HEK293 (cell line): Measurements from ENCODE around the gene ARID3A.

Experiments
- CTCF ChIA-PET: fragments of 350-600 bp; formaldehyde crosslinking; extraction: SDS; loops from one replicate; lab custom pipeline; 2021; ENCODE audit warnings: antibody characterized with exemption; lab: Yijun Ruan, JAX
- POLR2A ChIA-PET: fragments of 300-600 bp; formaldehyde crosslinking; extraction: SDS; loops from one replicate; lab custom pipeline; 2020; ENCODE audit warnings: antibody characterized with exemption, inconsistent platforms; lab: Yijun Ruan, JAX
- H3K27ac ChIP-seq: fragments of 200-500 bp; sonication (Bioruptor generic); 2 replicates; pipeline ENCODE4 v1.5.1; 2014; ENCODE audit warnings: low read depth, low read length, control low read depth, inconsistent platforms; ENCODE audit errors: extremely low read depth
- H3K36me3 ChIP-seq, 2 experiments: fragments of 200-500 bp in 1 of 2; sonication (Bioruptor generic) in 1 of 2; 1 replicate in 1 of 2; 2 replicates in 1 of 2; pipeline ENCODE4 v1.5.1; 2014 to 2017; ENCODE audit warnings: inconsistent platforms in 2 of 2, low read length in 2 of 2; ENCODE audit not compliant: control insufficient read depth in 2 of 2, insufficient read depth in 1 of 2
- H3K4me1 ChIP-seq: fragments of 200-500 bp; sonication (Bioruptor generic); 2 replicates; pipeline ENCODE4 v1.5.1; 2014; ENCODE audit warnings: mild to moderate bottlenecking, low read length, inconsistent platforms; ENCODE audit not compliant: control insufficient read depth, insufficient read depth
- H3K4me3 ChIP-seq: 2 replicates; pipeline ENCODE4 v1.5.1; 2011; ENCODE audit warnings: low read depth, mild to moderate bottlenecking, control low read depth, low read length, moderate library complexity
- H3K9me3 ChIP-seq: fragments of 200-500 bp; sonication (Bioruptor generic); 2 replicates; pipeline ENCODE4 v1.5.1; 2014; ENCODE audit warnings: low read depth, low read length, inconsistent platforms; ENCODE audit not compliant: control insufficient read depth, insufficient read depth
- BCL11A ChIP-seq: fragments of 450-650 bp; formaldehyde crosslinking; IDR thresholded peaks from 2 replicates; pipeline ENCODE4 v1.5.1; 2016; ENCODE audit warnings: low read depth, missing biosample characterization, missing genetic modification characterization
- BCL11B ChIP-seq: fragments of 450-650 bp; formaldehyde crosslinking; IDR thresholded peaks from 2 replicates; pipeline ENCODE4 v1.5.1; 2016; ENCODE audit warnings: low read depth, missing biosample characterization, missing genetic modification characterization
- FEZF1 ChIP-seq: fragments of 450-650 bp; formaldehyde crosslinking; IDR thresholded peaks from 2 replicates; pipeline ENCODE4 v1.5.1; 2016; ENCODE audit warnings: missing biosample characterization, missing genetic modification characterization
- GLIS1 ChIP-seq: fragments of 450-650 bp; formaldehyde crosslinking; IDR thresholded peaks from 2 replicates; pipeline ENCODE4 v1.5.1; 2016; ENCODE audit warnings: missing biosample characterization, missing genetic modification characterization
- GLIS2 ChIP-seq: fragments of 450-650 bp; formaldehyde crosslinking; IDR thresholded peaks from 2 replicates; pipeline ENCODE4 v1.5.1; 2016; ENCODE audit warnings: missing biosample characterization, missing genetic modification characterization
- KLF1 ChIP-seq: fragments of 450-650 bp; formaldehyde crosslinking; IDR thresholded peaks from 2 replicates; pipeline ENCODE4 v1.5.1; 2016; ENCODE audit warnings: missing biosample characterization, missing genetic modification characterization
- KLF8 ChIP-seq: fragments of 450-650 bp; formaldehyde crosslinking; IDR thresholded peaks from 2 replicates; pipeline ENCODE4 v1.5.1; 2016; ENCODE audit warnings: missing biosample characterization, missing genetic modification characterization
- ZBTB7A ChIP-seq: fragments of 450-650 bp; formaldehyde crosslinking; IDR thresholded peaks from 2 replicates; pipeline ENCODE4 v1.5.1; 2016; ENCODE audit warnings: low read depth, missing biosample characterization, missing genetic modification characterization
- ZFP69B ChIP-seq: fragments of 450-650 bp; formaldehyde crosslinking; IDR thresholded peaks from 2 replicates; pipeline ENCODE4 v1.5.1; 2016; ENCODE audit warnings: missing biosample characterization, missing genetic modification characterization
- ZNF16 ChIP-seq: fragments of 450-650 bp; formaldehyde crosslinking; IDR thresholded peaks from 2 replicates; pipeline ENCODE4 v1.5.1; 2016; ENCODE audit warnings: low read depth, missing biosample characterization, missing genetic modification characterization
- ZNF202 ChIP-seq: fragments of 450-650 bp; formaldehyde crosslinking; IDR thresholded peaks from 2 replicates; pipeline ENCODE4 v1.5.1; 2016; ENCODE audit warnings: missing biosample characterization, missing genetic modification characterization, borderline replicate concordance
- ZNF341 ChIP-seq: fragments of 450-650 bp; formaldehyde crosslinking; IDR thresholded peaks from 2 replicates; pipeline ENCODE4; 2016; ENCODE audit warnings: low read depth, missing biosample characterization, missing genetic modification characterization
- ZNF416 ChIP-seq: fragments of 450-650 bp; formaldehyde crosslinking; IDR thresholded peaks from 2 replicates; pipeline ENCODE4 v1.5.1; 2016; ENCODE audit warnings: missing biosample characterization, missing genetic modification characterization
- ZNF600 ChIP-seq: fragments of 450-650 bp; formaldehyde crosslinking; IDR thresholded peaks from 2 replicates; pipeline ENCODE4 v1.5.1; 2016; ENCODE audit warnings: missing biosample characterization, missing genetic modification characterization
- ZNF792 ChIP-seq: fragments of 450-650 bp; formaldehyde crosslinking; IDR thresholded peaks from 2 replicates; pipeline ENCODE4 v1.5.1; 2016; ENCODE audit warnings: missing biosample characterization, missing genetic modification characterization
- TF ChIP-seq, protein P1 (sequence below): fragments of 450-650 bp; formaldehyde crosslinking; IDR thresholded peaks from 2 replicates; pipeline ENCODE4 v1.5.1; 2016; ENCODE audit warnings: missing biosample characterization, missing genetic modification characterization
- TF ChIP-seq, protein P2 (sequence below): fragments of 450-650 bp; formaldehyde crosslinking; IDR thresholded peaks from 2 replicates; pipeline ENCODE4 v1.5.1; 2016; ENCODE audit warnings: missing biosample characterization, missing genetic modification characterization
- TF ChIP-seq, protein P3 (sequence below): fragments of 450-650 bp; formaldehyde crosslinking; IDR thresholded peaks from 2 replicates; pipeline ENCODE4 v1.5.1; 2016; ENCODE audit warnings: missing biosample characterization, missing genetic modification characterization
- TF ChIP-seq, protein P4 (sequence below): fragments of 450-650 bp; formaldehyde crosslinking; IDR thresholded peaks from 2 replicates; pipeline ENCODE4 v1.5.1; 2016; ENCODE audit warnings: missing biosample characterization, missing genetic modification characterization

The ARID3A gene

DNA sequence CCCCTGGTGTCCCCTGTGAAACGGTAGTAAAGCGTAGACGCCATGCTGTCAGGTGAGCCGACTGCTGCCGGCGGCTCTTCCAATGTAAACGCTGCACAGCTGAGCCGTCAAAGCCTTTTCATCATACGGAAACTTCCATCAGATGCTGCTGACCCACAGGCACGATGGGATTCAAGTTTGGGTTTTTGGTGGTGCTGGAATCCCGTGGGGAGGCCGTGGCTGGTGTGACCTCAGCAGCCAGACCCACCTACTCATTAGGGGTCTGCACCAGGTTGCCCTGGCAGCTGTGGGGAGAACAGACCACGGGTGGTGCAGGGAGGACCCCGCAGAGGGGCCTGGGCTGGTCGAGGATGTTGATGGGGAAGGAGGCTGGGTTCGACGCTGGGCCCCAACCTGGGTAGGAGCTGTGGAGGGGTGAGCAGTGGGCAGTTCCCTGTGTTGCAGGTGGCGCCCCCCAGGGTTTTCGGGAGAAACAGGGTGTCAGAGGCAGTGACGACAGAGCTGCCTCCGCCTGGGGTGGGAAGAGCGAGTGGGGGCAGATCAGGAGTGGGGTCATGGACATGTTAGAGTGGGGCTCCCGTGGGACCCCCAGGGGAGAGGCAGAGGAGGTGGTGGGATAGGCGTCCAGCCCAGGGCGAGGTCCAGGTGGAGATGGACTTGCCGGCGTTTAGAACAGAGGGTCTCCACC, 81.0 kb downstream of the ARID3A start:
- POLR2A ChIA-PET, result interaction anchor here (1.3 kb wide), 1 partner anchor 9 kb away, joined by 4 read pairs; no protein-coding TSS in a partner anchor
- TF ChIP-seq ZFP69B (tag by site-specific recombination) (peak; percentile 24; the same call in 1 of the 2 replicates), KLF8 (tag by site-specific recombination) (peak; percentile 51; the same call in 1 of the 2 replicates), ZNF600 (peak; percentile 67; the same call in 1 of the 2 replicates), ZNF341 (tag by site-specific recombination) (peak; percentile 51), FEZF1 (no peak), KLF1 (tag by site-specific recombination) (peak; percentile 64; the same call in 1 of the 2 replicates), GLIS1 (tag by site-specific recombination) (peak; percentile 53), GLIS2 (tag by site-specific recombination) (peak; percentile 88)
- TF ChIP-seq, protein P1, sequence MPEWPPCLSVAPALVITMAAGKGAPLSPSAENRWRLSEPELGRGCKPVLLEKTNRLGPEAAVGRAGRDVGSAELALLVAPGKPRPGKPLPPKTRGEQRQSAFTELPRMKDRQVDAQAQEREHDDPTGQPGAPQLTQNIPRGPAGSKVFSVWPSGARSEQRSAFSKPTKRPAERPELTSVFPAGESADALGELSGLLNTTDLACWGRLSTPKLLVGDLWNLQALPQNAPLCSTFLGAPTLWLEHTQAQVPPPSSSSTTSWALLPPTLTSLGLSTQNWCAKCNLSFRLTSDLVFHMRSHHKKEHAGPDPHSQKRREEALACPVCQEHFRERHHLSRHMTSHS (tag by site-specific recombination), result no peak
- TF ChIP-seq, protein P2, sequence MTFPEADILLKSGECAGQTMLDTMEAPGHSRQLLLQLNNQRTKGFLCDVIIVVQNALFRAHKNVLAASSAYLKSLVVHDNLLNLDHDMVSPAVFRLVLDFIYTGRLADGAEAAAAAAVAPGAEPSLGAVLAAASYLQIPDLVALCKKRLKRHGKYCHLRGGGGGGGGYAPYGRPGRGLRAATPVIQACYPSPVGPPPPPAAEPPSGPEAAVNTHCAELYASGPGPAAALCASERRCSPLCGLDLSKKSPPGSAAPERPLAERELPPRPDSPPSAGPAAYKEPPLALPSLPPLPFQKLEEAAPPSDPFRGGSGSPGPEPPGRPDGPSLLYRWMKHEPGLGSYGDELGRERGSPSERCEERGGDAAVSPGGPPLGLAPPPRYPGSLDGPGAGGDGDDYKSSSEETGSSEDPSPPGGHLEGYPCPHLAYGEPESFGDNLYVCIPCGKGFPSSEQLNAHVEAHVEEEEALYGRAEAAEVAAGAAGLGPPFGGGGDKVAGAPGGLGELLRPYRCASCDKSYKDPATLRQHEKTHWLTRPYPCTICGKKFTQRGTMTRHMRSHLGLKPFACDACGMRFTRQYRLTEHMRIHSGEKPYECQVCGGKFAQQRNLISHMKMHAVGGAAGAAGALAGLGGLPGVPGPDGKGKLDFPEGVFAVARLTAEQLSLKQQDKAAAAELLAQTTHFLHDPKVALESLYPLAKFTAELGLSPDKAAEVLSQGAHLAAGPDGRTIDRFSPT (tag by site-specific recombination), result peak; percentile 34; the same call in 1 of the 2 replicates
- TF ChIP-seq, protein P3, sequence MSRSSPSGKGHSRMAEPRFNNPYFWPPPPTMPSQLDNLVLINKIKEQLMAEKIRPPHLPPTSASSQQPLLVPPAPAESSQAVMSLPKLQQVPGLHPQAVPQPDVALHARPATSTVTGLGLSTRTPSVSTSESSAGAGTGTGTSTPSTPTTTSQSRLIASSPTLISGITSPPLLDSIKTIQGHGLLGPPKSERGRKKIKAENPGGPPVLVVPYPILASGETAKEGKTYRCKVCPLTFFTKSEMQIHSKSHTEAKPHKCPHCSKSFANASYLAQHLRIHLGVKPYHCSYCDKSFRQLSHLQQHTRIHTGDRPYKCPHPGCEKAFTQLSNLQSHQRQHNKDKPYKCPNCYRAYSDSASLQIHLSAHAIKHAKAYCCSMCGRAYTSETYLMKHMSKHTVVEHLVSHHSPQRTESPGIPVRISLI (tag by site-specific recombination), result no peak
- TF ChIP-seq, protein P4, sequence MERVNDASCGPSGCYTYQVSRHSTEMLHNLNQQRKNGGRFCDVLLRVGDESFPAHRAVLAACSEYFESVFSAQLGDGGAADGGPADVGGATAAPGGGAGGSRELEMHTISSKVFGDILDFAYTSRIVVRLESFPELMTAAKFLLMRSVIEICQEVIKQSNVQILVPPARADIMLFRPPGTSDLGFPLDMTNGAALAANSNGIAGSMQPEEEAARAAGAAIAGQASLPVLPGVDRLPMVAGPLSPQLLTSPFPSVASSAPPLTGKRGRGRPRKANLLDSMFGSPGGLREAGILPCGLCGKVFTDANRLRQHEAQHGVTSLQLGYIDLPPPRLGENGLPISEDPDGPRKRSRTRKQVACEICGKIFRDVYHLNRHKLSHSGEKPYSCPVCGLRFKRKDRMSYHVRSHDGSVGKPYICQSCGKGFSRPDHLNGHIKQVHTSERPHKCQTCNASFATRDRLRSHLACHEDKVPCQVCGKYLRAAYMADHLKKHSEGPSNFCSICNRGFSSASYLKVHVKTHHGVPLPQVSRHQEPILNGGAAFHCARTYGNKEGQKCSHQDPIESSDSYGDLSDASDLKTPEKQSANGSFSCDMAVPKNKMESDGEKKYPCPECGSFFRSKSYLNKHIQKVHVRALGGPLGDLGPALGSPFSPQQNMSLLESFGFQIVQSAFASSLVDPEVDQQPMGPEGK (tag by site-specific recombination), result peak; percentile 70
- Histone ChIP-seq H3K4me3 (no peak overlapping the region), H3K9me3 (no peaks in the 10 kb centered on the region), H3K27ac (no peak overlapping the region), H3K4me1 (no peaks in the 10 kb centered on the region), H3K36me3 (peaks cover 0 to 20% of the 10 kb centered on the region in 2 experiments; a peak in 1 of 3 replicates)
- CTCF ChIA-PET, result interaction anchor here (0.6 to 1.5 kb wide), 2 partner anchors 12 to 234 kb away, joined by 4 read pairs; no protein-coding TSS in a partner anchor

DNA sequence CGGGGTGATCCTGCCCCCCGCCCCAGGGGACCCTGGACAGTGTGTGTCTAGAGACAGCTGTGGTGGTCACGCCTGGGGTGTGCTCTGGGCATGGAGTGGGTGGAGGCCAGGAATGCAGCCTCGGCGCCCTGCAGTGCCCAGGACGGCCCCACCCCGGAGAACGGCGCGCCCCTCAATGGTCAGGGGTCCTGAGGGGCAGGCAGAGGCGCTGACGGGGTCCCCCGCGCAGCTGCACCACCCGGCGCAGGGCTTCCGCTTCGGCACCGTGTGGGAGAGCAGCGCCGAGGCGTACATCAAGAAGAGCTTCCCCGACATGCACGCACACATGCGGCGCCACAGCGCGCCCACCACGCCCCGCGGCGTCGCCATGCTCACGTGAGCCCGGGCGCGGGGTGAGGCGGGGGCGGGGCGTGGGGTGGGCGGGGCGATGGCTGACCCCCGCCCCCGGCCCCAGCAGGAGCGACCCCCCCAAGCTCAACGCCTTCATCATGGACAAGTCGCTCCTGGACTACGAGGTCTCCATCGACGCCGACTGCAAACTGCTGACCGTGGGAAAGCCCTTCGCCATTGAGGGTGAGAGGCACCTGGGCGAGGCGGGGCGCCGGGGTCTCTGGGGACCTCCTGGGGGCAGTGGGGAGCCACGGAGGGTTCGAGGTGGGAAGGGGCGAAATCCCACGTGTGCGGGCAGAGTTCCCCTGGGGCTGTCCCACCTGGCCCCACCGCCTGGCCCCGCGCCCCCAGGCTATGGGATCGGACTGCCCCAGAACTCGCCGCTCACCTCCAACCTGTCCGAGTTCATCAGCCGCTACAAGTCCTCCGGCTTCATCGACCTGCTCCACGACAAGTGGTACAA, 81.8 kb downstream of the ARID3A start:
- peak; percentile 34; the same call in 1 of the 2 replicates for TF ChIP-seq BCL11B (tag by site-specific recombination)
- peak; percentile 72; the same call in 1 of the 2 replicates for TF ChIP-seq ZBTB7A (tag by site-specific recombination)
- peak; percentile 2; the same call in 1 of the 2 replicates for TF ChIP-seq KLF1 (tag by site-specific recombination)
- TF ChIP-seq KLF8 (tag by site-specific recombination), result peak; percentile 72
- TF ChIP-seq ZNF792 (tag by site-specific recombination), result no peak
- TF ChIP-seq ZNF202 (tag by site-specific recombination), result 0 out of 2 replicates have a peak, but pooled peaks have one; percentile 14
- TF ChIP-seq ZNF416 (tag by site-specific recombination), result no peak
- 0 out of 2 replicates have a peak, but pooled peaks have one; percentile 20 for TF ChIP-seq GLIS2 (tag by site-specific recombination)
- peak; percentile 73 for TF ChIP-seq BCL11A (tag by site-specific recombination)
- peak; percentile 24; the same call in 1 of the 2 replicates for TF ChIP-seq ZNF16 (tag by site-specific recombination)
- TF ChIP-seq, all 188 proteins: peak for 8
- no peak overlapping the region for H3K27ac ChIP-seq
- no peaks in the 10 kb centered on the region for H3K4me1 ChIP-seq
- CTCF ChIA-PET, result no interaction called here
- POLR2A ChIA-PET, result interaction anchor here (1.3 kb wide), 1 partner anchor 8 kb away, joined by 4 read pairs; no protein-coding TSS in a partner anchor
- H3K36me3 ChIP-seq, result peaks cover 0 to 28% of the 10 kb centered on the region in 2 experiments; a peak in 1 of 3 replicates
- H3K9me3 ChIP-seq, result no peaks in the 10 kb centered on the region
- no peak overlapping the region for H3K4me3 ChIP-seq
